Hematopoietic multipotent progenitor cell (in vitro differentiated cells): Measurements from ENCODE around the gene NDC80. TPM values are rescaled to one million over a fixed set of nuclear protein-coding genes. Genes with fewer than 3 reads are reported as not detected.
"Not testable (repeated sequence)": the region's sequence is repeated elsewhere in the genome, so short reads cannot be mapped to it uniquely, and the experiment has no call there.

ENCODE experiments used
- DNase-seq, 3 donors: peaks; one replicate each; pipeline ENCODE4 v3.0.0-alpha.2; 2011 to 2015; ENCODE audit warnings: low read depth in 2 of 3, low spot score in 2 of 3
- small RNA-seq: library from RNA; depleted of rRNA; stranded (forward); fragments of <200 nt; gene quantifications from one replicate; pipeline ENCODE3, GENCODE V24; 2012
- total RNA-seq: library from RNA; depleted of rRNA; stranded (reverse); fragments of >200 nt; gene quantifications from one replicate; pipeline ENCODE4 v1.2.3, GENCODE V29; 2012

NDC80 gene
- total RNA-seq, 1 donor: 1.3 TPM

GRCh38 chr18:2662288-2662687 lies 90.9 kb downstream of the NDC80 start:
- not testable (repeated sequence) for DNase-seq

DNA sequence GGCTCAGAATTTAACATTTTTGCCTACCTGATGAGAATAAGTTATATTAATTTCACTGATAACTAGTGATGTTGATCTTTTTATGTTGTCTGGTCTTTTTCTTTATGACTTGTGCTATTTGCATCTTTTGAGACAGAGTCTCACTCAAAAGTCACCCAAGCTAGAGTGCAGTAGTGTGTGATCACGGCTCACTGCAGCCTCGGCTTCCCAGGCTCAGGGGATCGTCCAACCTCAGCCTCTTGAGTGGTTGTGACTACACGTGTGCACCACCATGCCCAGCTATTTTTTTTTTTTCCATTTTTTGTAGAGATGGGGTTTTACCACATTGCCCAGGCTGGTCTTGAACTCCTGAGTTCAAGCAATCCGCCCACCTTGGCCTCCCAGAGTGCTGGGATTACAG lies 91.6 kb downstream of the NDC80 start:
- DNase-seq: no peak

Small RNA genes lying within 50 kb of the gene (small RNA-seq; reads per million reads assigned to genes)
- gene RF00019 (not detected), gene RF01233 (not detected), gene RNU6-340P (not detected)

Other genes starting within 250 kb of the NDC80 start
- 2.7 TPM for gene METTL4, start 52 bp upstream of the NDC80 start, total RNA-seq
- gene SMCHD1, start 84.2 kb downstream of the NDC80 start, total RNA-seq: 33.7 TPM